Measurements from ENCODE around the gene STIP1. TPM values are rescaled to one million over a fixed set of nuclear protein-coding genes. Genes with fewer than 3 reads are reported as not detected.

The STIP1 gene
- 77.3 TPM for total RNA-seq

DNA sequence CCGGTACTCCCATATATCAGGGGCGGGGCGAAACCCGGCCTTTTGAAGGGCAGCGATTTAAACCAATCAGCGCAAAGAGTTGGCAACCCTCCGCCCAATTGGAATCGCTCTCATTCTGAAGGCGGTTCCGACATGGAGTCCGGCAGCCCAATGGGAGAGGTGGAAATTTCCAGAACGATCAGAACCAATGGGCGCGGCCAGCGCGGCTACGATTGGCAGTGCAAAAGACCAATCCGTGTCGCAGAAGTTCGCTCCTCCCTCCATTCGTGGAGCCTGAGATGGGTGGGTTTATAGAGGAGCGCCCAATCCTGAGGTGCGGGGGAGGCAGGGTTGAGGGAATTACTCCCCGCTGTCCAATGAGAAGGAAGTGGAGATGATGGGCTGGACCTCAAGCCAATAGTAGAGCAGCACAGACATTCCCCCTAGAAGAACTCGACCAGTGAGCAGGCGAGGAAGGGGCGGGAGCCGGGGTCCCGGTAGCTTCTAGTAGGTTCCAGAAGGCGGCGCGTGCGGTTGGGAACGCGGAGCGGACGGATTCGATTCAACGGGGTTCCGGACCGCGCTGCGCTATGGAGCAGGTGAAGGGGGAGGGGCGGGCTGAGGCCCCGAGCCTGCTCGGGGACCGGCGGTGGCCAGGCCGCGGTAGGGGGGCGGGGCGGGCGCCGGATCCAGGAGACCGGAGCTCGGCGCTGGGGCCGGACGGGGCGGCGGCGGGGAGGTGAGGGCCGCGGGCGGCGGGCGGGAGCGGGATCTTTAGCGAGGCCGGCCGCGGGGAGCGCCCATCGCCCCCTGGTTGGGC is at the start of gene STIP1:
Gene STIP1 (plus strand): TSS at position 479 of the 799 bp plus-strand sequence. CDS start 91 bp downstream, at position 570.
- DNase-seq (ENCODE audit: low read depth in 2 of 3, low spot score in 2 of 3): peak; percentile 91 to 100 (median 100)

DNA sequence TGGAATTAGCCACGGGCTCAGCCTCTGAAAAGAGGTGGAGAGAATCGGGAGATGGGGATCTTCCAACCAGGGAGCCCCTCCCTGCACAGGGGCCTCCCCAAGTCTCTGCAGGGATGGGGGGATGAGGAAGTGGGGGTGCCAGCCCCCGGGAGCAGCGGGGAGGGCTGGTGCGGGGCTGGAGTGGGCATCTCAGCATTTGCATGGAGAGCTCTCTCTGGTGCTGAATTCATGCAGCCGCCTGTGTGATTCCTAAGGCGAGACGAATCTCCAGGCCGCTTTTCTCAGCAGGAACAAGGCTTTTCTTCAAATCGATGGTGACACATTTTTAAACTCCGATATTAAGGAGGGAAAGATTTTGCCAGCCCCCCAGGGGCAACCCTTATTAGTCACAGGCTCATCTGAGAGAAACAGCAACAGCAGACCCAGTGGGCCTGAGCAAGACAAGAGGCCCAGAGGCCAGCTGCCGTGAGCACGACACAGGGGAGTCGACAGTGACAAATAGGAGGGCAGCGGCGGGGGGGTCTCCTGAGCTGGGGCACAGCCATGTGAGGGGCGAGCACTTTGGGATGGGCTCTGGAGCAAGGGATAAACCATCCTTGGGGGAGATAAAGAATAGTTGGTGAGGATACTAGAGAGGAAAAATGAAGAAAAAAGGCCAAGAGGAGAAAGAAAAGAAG is 49.1 kb upstream of the STIP1 start:
- DNase-seq (ENCODE audit: low read depth in 2 of 3, low spot score in 2 of 3): no peak

DNA sequence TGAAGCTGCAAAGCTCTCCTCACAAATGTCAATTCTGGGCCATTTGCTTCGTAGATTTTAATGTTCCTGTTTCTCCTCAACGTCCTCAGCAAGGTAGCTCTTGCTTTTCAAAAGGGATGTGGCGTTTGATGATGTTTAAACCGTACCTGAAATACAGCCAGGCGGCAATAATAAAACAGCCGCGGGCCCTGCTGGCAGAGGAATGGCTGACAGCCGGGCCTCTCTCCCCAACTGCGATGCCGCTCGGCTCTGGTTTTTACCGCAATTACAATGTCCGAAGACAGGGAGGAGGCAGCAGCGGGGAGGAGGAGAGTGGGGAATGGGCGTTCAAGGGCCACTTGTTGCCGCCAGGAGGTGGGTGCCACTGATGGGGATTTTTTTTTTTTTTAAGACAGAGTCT is 47.6 kb upstream of the STIP1 start:
- no peak for DNase-seq (ENCODE audit: low read depth in 2 of 3, low spot score in 2 of 3)

GRCh38 chr11:64139049-64139448 is 46.9 kb upstream of the STIP1 start:
- no peak for DNase-seq (ENCODE audit: low read depth in 2 of 3, low spot score in 2 of 3)

- DNase-seq (ENCODE audit: low read depth in 2 of 3, low spot score in 2 of 3): no peak
Measured at GRCh38 chr11:64140082-64140481, 45.9 kb upstream of the STIP1 start.

DNA sequence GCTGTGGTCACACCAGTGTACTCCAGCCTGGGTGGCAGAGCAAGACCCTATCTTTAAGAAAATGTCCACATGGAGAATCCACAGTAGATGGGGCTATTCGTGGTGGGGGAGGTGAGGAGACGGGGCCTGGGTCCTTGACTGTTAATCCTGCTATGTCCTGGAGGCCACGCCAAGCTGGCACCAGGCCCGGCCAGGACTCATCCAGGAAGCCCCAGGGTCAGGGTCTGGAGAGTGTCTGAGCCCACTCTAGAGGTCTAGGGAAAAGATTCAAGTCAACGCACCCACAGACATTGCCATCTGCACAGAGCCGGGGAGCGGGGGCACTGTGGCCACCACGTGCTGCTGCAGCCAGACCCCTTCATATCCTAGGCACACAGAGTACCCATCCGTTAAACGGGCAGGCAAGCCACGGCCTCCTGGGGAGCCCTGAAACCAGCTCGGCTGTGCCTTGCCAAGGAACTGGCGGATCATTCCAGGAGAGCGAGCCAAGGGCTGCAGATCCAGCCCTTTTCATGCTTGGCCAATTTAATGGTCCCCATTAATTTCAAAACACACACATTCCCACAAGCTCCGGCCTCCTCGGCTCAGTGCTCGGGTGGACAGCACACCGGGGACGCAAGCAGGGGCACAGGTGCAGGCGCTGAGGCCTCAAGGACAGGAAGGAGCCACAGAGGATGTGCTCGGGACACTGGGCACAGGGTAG is 44.7 kb upstream of the STIP1 start:
- DNase-seq (ENCODE audit: low read depth in 2 of 3, low spot score in 2 of 3): no peak

DNA sequence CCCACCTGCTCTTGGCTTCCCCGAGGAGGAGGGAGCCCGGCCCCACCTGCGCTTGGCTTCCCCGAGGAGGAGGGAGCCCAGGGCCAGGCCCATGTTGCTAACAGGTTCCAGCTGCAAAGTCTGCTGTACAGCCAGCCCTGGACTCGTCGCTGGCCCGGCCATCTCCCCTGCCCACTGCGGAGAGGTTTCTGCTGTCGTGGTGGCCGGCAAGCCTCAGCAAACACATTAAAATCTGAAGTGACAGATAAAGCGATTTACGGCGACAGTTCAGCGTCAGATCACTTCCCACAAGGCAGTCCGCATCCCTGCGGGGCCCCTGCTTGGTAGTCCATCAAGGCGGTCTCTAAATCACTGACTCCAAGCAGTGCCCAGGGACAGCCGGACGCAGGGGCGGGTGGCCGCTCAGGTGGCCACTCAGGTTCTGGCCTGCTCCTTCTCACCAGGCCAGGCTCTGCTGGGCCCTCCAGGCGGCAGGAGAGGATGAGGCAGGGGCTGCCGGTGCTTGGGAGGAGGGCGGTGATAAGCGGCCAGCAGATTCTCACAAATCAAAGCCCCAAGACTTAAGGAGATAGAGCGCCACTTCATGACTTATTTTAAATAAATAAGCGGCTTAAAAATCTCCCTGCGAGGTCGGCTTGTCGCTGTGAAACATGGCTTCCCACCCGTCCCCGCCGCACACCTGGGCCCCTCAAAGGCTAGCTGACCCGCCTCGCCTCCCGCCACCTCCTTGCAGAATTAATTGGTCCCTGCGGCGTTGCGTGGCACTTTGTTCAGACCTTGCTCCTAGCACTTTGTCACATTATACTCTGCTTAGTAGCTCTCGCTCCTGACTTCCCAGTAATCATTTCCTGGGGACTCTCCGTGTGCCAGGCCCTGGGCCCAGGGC is 41.1 kb upstream of the STIP1 start:
- DNase-seq (ENCODE audit: low read depth in 2 of 3, low spot score in 2 of 3): no peak

DNA sequence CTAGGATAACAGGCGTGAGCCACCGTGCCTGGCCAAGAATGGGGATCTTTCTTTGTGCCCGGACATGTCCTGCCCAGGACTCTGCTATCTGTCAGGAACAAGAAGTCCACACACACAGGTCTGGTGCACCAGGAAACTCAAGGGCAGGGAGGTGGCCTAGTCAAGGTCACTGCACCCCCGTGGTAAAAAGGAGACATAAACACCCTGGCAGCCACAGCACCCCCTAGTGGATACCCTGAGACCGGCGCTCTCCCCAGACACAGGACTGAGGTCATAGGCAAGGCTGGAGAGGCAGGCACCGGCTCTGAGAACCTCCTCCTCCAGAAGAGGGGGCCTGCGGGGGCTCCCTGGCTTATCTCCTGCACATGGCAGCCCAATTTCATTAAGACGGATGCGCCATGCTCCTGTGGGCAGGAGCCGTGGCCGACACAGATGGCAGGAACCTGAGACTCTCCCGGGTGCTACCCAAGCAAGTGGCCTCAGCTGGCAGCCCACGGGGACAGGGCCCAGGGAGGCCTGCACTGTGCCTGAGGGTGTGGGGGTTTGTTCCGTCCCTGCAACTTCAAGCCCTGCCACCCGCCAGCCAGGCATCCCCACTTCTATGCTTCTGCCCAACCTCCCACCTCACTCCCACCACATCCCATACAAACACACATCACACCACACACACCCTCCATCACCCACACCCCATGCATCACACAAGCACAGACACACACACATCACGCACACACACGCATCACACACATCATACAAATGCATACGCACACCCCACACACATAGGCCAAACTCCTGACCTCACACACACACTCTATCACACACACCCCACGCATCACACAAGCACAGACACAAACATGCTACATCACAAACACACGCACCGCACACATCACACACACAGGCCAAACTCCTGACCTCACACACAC is 39.7 kb upstream of the STIP1 start:
- peak; percentile 40 to 86 (median 77) for DNase-seq (ENCODE audit: low read depth in 2 of 3, low spot score in 2 of 3)

GRCh38 chr11:64148226-64148916 is 37.6 kb upstream of the STIP1 start:
- peak; percentile 53 to 86 (median 74) for DNase-seq (ENCODE audit: low read depth in 2 of 3, low spot score in 2 of 3)

- no peak for DNase-seq (ENCODE audit: low read depth in 2 of 3, low spot score in 2 of 3)
Measured at GRCh38 chr11:64148917-64149617, 36.9 kb upstream of the STIP1 start.

GRCh38 chr11:64150051-64150450 is 35.9 kb upstream of the STIP1 start:
- no peak for DNase-seq (ENCODE audit: low read depth in 2 of 3, low spot score in 2 of 3)

DNA sequence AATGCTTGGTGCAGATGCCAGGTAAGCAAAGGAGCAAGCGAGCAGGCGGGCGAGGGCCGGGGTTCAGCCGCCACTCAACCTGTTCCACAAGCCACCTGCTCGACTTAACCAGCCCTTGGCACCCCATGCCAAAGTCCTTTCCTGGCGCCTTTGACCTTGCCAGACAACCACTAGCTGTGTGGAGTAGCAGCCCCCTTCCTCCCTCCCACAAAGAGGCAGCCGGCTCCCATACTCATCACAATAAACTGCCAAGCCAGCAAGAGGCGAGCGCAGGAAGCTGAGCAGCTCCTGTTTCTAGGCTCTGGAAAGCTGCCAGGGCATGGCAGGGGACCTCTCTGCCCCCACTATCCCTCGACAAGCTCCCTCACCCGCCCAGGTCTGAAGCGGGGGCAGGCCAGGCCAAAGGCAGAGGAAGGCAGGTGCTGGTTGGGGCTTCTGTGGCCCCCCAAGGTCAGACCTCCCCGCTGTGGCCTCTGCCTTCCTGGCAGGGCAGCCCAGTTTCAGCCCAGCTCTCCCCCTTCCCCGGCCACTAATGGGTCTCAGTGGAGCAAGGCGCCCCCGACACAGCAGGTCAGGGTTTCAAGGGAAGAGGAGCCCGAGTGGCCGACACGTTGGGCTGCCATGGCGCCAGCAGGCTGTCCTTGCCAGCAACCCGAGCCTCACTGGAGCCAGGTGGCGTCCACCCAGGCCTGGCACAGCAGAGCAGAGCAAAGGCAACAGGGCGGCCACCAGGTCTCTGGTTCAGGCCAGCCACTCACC is 35.3 kb upstream of the STIP1 start:
- no peak for DNase-seq (ENCODE audit: low read depth in 2 of 3, low spot score in 2 of 3)

GRCh38 chr11:64151337-64151736 is 34.6 kb upstream of the STIP1 start:
- DNase-seq (ENCODE audit: low read depth in 2 of 3, low spot score in 2 of 3): no peak

DNA sequence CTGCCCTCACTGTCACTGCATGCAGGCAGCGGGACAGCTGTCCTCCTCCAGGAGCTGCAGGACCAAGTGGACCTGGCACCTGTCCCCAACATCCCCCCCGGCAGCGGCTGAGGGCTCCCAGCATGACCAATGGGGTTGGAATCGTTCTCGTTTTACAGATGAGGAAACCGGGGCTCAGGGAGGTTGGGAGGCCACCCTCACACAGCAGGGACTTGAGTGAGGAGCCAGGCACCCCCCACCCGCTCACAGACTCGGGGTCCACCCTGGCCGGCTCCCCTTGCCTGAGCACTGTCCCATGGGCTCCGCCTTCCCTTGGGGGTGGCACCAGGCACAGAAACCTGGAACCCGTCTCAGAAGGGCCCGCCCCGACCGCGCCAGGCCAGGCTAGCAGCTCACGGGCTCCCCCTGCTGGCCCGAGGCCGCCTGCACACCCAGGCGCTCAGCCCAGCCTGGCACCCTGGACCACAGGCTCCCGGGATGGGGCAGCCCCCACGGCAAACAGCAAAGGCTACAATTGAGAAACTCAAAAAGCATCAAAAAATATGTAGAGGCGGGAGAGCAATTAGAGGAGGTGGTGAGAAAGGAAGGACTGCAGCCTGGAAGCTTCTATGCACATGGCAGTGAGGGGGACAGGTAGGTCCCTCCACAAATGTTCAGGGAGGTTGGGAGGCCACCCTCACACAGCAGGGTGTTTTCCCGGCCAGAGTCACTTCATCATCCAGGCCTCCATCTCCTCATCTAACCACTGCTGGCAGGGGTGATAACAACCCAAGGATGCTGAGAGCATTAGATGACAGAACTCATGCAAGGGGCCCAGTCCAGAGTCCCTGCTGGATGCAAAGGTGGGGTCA is 32.9 kb upstream of the STIP1 start:
- peak; percentile 44 to 58 (median 54) for DNase-seq (ENCODE audit: low read depth in 2 of 3, low spot score in 2 of 3)

DNA sequence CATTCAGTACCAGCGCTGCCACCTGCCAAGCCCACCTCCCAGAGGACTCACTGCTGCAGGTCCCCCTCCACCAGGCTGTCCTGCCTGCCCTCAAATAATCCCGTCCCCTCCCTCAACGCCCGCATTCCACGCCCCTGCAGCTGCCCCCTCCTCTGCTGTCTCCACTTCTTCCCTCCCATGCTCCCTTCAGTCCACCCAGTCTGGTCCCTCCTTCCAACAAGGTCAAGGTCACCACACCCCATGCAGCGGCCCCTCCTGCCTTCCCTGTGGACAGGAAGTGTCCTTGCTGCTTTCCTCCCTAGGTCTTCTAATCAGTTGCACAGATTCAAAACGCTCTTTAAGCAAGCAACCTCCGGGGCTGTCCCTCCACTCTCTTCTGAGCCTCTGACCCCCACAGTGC is 32.2 kb upstream of the STIP1 start:
- DNase-seq (ENCODE audit: low read depth in 2 of 3, low spot score in 2 of 3): no peak

- DNase-seq (ENCODE audit: low read depth in 2 of 3, low spot score in 2 of 3): no peak
Measured at GRCh38 chr11:64156235-64157011, 29.5 kb upstream of the STIP1 start.

Measured in hematopoietic multipotent progenitor cell (in vitro differentiated cells).